Astrocyte (in vitro differentiated cells and primary cell): ENCODE data around the gene DIDO1.

Experiments
- EZH2 ChIP-seq: IDR thresholded peaks from 2 replicates; pipeline ENCODE4 v1.6.1; 2012; ENCODE audit warnings: mild to moderate bottlenecking, low read length, inconsistent platforms; ENCODE audit not compliant: insufficient read depth
- TF ChIP-seq, protein P1 (sequence below): IDR thresholded peaks from 2 replicates; pipeline ENCODE4 v1.5.1; 2011; ENCODE audit warnings: low read depth, mild to moderate bottlenecking, inconsistent platforms, low read length, moderate library complexity; ENCODE audit not compliant: insufficient read depth

DNA sequence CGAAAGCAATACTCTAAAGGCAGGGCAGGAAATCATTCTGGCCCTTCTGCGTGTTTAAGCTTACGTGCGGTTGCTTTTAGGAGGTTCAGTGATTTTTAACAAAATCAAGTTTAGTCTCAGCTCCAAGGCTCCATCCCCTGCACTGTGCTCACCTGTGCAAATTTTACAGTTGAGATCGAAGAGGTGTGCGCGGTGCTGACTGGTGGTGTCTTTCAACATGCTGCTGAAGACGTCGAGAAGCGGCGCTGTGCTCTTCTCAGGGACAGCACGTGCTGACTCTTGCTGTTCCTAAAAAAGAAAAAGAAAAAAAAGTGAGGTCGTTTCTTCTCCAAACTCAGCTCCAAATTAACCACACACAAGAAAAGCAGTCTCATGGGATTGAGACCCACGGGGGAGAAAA, 32.0 kb downstream of the DIDO1 start:
- TF ChIP-seq, protein P1, sequence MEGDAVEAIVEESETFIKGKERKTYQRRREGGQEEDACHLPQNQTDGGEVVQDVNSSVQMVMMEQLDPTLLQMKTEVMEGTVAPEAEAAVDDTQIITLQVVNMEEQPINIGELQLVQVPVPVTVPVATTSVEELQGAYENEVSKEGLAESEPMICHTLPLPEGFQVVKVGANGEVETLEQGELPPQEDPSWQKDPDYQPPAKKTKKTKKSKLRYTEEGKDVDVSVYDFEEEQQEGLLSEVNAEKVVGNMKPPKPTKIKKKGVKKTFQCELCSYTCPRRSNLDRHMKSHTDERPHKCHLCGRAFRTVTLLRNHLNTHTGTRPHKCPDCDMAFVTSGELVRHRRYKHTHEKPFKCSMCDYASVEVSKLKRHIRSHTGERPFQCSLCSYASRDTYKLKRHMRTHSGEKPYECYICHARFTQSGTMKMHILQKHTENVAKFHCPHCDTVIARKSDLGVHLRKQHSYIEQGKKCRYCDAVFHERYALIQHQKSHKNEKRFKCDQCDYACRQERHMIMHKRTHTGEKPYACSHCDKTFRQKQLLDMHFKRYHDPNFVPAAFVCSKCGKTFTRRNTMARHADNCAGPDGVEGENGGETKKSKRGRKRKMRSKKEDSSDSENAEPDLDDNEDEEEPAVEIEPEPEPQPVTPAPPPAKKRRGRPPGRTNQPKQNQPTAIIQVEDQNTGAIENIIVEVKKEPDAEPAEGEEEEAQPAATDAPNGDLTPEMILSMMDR, result no peak
- no peak for TF ChIP-seq EZH2
